Amniotic epithelial cell (primary cell): ENCODE results near the gene SLC6A12.
"Not testable (repeated sequence)": the region's sequence is repeated elsewhere in the genome, so short reads cannot be mapped to it uniquely, and the experiment has no call there.

ENCODE experiments used
- DNase-seq: peaks from one replicate; pipeline ENCODE4 v3.0.0-alpha.2; 2010; ENCODE audit warnings: low read depth

Gene SLC6A12

DNA sequence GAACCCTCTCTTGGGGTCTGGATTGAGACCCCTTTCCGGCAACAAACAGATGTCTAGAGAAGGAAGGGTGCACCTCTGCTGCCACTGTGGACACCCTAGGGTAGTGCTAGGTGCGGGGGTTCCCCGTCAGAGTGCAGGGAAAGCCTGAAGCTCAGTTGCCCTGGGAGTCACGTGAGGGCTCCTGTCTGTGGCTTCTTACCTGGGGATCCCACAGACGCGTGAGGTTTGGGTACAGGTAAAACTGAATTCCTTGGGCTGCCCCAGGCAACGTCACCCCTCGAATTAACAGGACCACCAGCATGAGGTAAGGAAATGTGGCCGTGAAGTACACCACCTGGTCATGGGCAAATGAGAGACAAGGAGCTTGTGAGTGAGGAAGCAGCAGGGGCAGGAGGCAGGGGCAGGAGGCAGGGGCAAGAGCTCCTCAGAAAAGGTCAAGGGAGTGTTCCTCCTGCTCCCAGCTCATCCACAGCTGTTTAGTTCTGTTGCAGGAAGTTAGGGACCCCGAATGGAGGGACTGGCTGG lies 21.0 kb upstream of the SLC6A12 start:
- DNase-seq, result no peak

DNA sequence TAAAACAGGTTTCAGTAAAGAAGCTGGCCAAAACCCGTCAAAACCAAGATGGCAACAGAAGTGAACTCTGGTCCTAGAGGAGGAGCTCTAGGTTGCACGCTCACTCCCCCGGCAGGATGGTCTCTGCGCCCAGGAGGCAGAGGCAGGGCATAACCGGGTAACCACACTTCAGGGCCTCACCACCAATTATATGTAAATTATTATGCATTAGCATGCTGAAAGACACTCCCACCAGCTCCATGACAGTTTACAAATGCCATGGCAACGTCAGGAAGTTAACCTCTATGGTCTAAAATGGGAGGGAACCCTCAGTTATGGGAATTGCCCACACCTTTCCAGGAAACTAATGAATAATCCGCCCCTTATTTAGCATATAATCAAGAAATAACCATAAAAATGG lies 20.1 kb upstream of the SLC6A12 start:
- no peak for DNase-seq

DNA sequence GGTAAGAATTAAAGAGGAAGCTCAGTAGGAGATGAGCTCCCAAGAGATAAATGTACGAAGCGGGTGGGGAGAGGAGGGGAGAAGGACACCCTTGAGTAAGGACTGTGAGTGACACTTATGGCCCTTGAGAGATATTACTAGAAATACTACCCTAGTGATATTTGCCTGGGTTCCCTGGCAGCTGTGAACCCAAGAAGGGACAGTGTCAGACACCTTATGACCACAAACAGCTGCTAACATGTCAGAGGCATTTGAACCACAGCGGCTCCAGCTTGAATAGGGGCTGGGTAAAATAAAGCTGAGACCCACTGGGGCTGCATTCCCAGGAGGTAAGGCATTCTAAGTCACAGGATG lies 19.6 kb upstream of the SLC6A12 start:
- DNase-seq, result no peak

DNA sequence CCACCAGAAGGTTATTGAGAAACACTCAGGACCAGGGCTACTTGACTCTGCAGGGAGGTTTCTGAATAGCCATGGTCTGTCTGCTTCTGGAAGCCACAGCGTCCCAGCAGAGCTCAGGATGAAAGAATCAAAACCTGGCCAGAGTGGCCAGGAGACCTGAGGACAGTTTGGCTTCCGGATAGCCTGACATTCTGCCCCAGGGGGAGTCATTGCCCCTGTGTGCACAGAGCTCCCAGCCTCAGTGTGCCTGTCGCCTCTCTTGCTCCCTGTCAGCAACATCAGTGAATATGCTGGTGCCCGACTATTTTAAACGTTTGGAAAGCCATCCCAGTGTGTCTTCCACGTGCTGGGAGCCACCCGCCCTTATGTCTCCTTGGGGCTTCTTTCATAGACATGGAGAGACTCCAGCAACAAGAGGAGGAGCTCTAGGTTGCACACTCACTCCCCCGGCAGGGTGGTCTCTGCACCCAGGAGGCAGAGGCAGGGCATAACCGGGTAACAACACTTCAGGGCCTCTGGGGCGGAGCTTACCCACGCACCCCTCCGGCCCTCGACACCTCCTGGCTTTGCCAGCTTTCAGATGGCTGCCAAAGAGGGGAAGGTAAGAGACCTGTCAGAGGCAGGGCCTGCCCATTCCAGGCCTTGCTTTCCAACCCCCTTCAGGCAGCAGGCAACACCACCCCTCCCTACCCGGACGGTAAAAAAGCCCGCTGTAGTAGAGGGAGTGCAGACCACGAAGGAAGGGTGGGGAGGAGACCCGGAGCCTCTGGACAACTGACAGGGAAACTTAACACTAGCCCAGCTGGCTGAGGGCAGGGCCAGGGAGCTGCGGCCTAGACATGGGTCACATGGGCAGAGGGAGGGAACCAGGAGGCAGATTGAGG lies 19.0 kb upstream of the SLC6A12 start:
- no peak for DNase-seq

DNA sequence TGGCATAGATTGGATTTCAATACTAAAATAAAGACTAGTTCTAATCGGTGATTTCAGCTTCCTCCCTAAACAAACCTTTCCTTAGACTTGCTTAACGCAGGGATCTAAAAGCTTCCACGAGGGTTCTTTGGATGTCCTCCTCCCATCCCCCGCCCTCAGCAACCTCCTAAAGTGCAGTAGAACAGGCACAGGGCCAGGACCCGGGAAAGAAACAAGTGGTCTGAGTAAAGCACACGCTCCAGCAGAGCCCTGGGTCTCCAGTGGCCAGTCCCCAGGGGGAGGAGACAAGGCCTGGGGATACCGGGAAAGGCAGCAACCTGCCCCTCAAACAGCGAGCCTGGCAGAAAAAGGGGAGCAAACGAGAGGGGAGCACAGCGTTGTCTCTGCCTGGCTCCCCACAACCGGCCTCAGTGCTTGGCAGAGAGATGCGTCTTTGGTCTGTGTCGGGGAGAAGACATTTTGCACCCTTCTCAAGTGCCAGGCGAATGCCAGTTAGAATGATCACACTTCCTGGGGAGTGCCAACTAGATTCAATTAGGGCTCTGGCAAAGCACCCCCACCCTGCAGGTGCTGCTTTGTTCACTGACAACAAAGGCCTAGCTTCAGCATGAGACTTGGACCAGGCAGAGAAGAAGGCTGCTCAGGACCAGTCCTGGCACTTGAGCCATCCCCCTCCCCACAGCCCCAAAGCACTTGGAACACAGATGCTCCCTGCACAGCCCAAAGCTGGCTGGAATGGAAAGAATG lies 17.1 kb upstream of the SLC6A12 start:
- DNase-seq, result no peak

DNA sequence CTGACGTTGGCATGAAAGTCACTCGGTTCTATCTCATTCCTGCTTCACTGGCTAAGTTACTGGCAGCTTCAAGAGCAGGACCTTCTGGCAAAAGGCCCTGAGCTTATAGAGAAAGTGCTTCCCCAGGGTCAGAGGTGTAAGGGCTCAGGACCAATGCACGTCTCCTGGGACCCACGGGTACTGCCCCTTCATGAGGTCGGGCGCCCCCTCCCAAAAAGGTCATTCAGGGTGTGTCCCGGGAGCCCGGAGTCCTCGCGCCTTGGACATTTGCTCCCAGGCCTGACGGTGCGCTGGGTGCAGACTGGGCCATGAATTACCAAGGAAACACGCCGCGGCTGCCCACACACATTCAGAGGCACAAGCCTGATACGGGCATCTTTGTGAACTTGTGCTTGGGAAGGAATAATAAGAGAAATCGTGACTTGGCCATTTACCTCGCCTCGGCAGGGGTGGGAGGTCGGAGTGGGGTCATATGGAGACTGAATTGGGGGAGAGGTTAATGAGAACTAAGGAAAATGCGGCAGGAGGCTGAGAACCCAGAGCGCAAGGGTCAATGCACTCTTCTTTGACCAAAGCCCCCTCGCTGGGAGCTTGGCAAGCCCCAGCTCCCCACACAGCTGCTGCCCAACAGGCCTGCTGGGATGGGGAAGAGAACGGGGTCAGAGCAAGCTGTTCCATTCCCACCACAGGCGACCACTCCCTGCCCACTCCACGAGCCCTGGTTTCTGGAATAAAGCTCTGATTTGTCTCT lies 15.7 kb upstream of the SLC6A12 start:
- DNase-seq, result no peak

DNA sequence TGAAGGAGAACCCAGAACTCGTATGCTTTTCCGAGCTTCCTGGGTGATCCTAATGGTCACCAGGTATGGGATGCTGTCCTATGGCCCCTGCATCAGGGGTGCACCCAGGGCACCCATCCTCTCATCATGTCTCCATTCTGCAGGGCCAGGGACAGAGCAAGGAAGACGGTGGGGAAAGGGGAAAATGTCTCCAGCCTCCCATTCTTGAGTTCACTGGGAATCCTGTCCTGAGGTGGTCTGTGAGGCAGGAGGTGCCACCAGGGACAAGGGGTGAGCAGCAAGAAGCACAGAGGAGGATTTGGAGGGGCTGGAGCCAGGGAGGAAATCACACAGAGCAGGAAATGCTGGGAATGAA lies 14.9 kb upstream of the SLC6A12 start:
- DNase-seq, result no peak

DNA sequence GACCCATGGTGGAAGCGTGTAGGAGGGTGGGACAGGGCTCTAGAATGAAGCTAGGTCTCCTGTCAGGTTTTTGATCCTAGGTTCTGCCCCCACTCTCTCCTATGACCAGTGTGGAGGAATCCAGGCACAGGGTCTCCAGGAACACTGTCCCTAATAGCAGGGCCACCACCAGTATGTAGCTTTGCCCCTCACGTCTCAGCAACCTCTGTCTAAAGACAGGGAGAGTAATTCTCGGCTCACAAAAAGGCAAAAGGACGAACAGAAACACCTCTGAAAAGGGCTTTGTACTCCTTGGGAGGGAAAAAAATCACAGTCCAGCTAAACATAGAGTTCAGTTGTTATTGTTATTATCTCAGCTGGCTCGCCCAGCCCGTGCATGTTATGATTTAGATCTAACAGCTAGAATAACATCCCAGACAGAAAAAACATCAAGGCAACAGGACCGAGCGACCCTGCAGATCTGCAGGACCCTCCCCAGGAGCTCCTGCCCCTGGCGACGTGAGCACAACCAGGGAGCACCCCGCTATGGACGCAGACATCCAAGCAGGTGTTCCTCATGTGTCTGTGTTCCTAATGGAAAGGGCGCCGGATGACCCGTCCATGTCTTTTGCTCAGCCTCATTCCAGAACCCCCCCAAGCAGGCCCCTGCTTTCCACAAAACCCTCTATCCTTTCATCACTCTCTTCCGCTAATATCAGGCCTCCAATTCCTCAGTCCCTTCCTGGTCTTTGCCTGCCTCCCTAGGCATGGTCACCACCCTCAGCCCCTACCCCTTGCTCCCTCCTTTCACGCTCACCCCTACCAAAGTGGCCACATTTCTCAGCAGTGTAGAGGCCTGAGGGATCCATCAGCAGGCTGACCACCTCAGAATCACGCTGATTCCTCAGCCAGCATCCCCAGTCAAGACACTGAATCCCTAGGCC lies 14.2 kb upstream of the SLC6A12 start:
- DNase-seq, result no peak

DNA sequence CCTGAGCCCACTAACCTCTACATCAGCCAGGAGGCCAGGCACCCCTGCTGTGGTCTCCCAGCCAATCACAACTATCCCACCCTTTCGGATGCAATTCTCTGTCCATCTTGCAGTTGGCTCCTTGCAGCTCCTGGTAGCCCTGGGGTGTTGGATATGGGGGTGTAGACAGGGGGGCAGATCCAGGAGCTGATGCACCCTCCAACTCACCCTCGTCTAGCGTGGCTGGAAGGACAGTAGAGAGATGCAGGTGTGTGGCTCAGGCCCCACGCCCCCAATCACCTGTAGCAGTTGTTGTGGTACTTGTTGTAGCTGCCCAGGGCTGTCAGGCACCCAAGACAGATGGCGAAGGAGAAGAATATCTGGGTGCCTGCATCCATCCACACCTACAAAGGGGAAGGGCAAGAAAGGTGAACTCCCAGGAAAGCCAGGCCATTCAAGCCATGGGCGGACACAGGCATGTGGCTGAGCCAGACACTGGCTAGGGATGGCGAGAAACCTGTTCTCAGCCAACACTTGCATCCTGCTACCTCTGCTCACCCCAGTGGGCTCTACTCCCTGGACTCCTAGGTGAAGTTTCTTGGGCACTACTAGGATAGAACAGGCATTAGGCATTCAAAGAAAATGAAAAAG lies 13.4 kb upstream of the SLC6A12 start:
- no peak for DNase-seq

DNA sequence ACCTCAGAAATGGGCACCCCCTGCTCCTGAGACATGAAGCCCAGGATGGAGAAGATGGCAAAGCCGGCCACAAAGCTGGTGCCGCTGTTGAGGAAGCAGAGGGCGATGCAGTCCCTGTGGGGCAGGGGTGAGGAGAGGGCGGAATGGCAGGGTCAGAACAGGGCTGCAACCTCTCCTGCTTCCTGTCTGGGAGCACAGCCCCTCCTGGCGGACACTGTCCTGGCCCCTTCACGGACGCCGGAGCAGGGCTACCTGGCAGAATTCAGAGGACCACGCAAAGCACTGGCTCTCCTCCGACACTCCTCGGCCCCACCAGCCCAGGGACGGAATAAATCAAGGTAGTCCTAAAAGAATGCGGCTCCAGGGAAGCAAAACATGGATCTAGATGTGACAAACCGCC lies 12.4 kb upstream of the SLC6A12 start:
- DNase-seq, result no peak

DNA sequence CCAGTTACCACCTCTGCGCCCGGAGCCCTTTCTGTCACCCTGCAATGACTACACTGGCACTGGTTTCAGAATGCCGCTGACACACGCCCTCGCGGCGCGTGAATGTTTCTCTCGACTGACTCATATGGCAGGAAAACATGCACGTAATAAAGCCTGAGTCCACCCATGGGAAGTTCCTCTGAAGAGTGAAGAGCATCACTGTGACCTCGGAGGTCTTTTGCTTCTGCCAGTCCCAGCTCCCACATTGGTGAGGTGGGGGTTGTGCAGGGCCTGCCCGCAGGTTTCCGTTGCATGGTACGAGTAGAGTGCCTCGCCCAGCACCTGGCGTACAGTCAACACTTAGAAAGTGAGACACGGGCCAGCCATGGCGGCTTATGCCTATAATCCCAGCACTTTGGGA lies 11.1 kb upstream of the SLC6A12 start:
- DNase-seq, result no peak

DNA sequence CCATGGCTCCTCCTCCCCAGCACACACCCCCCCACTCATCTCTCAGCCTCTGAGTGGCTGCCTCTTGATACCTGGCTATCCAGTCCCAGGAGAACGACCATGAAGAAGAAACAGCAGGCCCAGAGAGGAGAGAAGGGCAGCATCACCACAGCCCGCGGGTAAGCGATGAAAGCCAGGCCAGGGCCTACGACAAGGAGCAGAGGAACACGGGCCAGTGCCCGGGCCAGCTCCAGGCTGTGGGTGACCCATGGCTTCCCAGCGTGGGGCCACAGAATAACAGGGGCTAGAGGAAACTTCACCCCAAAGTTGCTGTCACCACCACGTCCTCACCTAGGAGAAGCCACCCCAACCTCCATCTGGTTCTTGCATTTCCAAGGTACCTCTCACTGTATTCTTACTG lies 10.4 kb upstream of the SLC6A12 start:
- DNase-seq, result no peak

DNA sequence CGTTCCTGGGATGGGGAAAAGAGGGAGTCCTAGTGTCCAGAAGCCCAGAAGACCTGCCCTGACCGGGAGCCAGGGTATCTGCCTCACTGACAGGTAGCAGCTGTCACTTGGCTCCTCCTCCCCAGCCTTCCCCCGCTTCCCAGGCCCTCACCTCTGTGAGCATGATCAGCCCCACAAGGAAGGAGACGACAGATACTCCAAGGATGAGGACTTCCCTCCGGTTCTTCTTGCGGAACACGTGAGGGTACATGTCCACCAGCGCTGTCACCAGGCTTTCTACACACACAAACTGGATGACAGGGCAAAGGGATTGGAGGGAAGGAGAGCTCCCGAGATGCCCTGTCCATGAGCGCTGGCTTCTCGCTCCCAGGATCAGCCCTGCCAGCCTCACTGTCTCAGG lies 9.9 kb upstream of the SLC6A12 start:
- no peak for DNase-seq

DNA sequence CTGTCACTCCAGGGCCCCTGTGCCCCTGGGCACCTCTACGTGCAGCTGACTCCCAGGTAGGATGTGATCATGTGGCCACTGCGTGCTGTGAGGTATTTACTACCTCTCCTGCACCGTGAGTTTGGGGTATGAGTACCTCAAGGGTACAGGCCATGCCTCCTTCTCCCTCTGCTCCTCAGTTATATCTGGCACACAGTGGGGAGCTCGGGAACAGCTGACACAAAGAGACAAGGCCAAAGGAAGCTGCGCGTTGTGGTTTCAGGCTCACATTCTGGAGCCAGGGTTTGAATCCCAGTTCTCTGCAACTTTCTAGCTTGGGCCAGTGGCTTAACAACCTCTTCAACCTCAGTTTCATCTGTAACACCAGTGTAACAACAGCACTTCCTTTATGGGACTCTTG lies 7.8 kb upstream of the SLC6A12 start:
- DNase-seq, result no peak

DNA sequence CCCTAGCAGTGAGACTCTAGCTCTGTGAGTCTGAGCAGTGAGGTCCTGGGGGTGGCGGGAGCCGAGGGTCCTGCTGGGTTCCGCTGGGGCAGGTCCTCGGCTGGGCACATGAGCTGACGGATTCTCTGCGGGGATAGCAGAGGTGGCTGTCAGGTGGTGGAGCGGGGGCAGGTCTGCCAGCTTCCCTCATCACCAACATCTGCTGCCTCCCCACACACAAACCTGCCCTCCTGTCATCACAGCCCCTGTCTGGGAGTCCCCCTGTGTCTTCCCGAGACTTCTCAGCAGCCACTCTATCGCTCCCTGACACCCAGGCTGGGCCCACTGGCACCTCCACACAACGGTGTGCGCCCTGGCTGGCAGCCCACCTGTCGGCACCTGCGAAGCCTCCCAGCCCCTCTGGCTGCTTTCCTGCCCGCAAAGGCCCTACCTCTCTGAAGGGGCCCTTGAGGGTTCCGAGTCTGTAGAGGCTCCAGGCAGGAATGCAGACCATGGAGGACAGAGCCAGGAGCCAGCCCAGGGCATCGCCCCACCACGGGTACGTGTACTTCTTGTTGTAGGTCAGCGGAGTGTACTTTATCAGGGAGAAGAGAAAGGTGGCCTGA lies 7.1 kb upstream of the SLC6A12 start:
- no peak for DNase-seq

DNA sequence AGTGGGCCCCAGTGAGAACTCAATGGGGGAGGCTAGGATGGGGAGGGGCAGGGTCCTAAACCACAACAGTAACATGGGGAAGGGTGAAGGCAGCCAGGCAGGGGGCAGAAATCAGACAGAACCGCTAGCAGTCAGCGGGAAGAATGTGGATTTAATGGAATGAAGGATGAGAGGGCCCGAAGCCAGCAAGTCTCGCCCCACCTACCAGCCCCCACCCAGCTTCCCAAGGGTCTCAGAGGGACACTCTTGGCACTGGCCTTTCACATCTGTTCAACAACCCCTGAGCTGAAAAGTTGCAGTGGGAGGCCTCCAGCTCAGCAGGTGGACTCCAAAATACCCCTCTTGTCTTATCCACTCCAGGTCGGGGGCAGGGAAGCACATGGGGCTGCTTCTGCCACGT lies 6.5 kb upstream of the SLC6A12 start:
- no peak for DNase-seq

DNA sequence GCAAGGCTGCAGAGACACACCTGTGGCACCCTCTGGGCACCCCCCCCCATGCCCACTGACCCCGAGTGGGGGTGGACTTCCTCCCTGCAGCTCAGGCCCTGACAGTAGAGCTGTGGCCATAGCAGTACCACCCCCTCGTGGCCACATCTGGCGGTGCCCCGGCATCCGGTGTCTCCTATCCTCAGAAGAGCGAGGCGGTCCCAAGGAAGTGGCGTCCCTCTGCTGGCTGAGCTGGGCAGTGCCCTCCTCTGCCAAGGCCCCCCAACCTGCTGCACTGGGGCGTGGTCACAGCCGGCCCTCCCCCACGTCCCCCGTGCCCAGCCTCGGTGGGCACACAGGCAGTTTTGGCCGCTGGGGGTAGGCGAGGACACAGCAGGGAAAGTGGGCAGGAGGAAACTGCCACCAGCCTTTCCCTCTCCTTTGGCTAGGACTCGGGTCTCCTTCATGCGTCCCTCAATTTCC lies 6.0 kb upstream of the SLC6A12 start:
- peak; percentile 44 for DNase-seq

DNA sequence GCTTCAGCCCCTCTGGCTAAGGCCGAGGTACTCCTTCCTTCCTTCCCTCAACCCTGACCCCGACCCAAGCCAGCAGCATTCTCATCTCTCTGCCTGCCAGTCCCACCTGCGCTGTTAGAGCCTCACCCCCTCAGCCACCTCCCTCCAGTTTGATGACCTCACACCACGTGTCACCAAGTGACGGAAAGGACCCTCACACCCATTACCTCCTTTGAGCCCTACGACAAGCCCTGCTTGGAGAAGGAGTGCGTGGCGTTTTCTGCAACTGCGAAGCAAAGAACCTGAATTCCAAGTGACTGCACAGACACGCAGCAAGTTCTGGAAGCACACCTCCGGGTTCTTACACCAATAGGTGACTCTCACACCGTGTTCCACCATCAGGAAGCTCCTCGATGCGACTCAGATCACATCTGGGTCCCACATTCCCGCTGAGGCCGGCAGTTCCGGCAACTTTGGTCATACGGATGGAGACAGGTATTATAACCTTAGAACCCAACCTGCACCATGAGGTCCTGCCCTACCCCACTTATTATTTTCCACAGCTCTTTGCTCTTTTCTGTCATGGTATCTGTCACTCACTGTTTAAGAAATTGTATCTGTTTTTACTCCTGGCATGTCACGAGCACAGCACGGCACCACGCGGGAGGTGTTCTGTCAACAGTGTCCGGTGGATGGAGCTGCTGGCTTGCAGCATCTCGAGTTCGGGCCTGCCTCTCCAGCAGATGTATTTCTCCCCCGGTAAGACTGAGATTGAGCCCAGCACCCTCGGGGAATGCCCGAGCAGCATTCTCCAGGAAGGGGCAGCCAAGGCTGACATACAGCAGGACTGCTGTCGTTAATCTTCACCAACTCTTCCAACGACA lies 5.0 kb upstream of the SLC6A12 start:
- no peak for DNase-seq

DNA sequence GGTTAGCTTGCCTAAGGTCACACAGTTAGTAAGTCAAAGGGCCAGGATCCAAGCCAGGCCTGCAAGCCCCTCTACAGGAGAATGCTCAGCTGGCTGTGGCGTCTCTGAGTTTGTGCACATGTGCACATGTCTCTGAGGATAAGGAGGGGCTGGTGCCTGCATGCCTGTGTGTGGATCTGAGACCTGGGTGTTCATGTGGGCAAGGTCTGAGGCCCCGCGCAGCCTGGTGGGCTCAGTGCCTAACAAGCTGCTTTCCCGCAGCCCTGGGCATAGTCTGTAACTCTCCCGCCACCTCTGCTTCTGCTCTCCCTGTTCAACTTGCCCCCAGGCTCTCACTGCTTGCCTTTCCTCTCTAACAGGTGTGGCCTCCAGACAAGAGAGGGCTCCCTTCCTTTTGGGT lies 4.3 kb upstream of the SLC6A12 start:
- no peak for DNase-seq

DNA sequence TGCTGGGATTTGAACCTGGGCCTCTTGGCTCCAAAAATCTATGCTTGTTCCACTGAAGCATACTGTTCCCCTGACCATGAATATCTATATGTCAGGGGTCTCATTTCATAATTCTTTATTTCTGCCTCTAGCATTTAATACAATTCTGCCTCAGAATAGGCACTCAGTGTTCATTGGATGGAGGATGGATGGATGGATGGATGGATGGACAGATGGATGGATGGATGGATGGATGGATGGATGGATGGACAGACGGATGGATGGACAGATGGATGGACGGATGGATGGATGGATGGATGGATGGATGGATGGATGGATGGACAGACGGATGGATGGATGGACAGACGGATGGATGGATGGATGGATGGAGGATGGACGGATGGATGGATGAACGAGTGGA lies 3.1 kb upstream of the SLC6A12 start:
- DNase-seq, result not testable (repeated sequence)
